HG03520 (cell line): ENCODE measurements around the gene PLCB4.

Experiments
- ATAC-seq: cut with Tn5 transposase; IDR thresholded peaks from one replicate; pipeline ENCODE4 v1.9.1; 2021; ENCODE audit warnings: mild to moderate bottlenecking, moderate library complexity; ENCODE audit not compliant: unreplicated experiment

The PLCB4 gene

DNA sequence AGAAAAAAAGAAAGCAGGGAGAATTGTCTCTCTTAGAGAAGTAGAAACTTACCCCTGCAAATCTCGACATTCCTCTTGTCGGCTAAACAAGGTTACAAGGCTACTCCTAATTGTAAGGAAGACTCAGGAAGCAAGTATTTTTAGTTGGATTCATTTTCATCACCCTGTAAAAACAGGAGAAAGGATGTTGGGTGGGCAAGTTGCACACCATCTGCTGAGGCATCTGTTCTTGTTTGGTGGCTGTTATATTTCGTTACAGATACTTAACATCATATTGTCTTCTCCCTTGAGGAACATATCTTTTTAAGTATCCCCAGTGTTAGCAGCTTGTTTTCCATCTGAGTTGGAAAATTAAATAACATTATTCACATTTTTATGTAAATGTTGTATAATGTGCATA lies 187.5 kb downstream of the PLCB4 start:
- ATAC-seq: no peak

DNA sequence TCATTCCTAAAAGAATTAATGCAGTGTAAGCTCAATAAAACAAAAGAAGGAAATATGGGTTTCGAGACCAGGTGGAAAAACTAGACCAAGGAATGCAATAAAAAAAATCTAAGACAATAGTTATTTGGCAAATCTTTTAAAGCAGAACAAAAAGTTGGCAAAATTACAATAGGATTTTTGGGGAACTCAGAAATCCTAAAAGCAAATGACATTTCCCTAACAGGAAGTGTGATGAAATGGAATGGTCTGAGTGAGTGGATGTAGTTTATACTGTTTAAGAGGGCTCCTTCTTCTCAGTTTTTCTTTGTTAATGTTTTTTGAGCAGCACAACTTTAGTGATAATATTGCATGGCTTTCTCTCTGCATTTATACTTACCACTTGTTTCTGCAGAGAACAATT lies 190.0 kb downstream of the PLCB4 start:
- ATAC-seq: no peak

DNA sequence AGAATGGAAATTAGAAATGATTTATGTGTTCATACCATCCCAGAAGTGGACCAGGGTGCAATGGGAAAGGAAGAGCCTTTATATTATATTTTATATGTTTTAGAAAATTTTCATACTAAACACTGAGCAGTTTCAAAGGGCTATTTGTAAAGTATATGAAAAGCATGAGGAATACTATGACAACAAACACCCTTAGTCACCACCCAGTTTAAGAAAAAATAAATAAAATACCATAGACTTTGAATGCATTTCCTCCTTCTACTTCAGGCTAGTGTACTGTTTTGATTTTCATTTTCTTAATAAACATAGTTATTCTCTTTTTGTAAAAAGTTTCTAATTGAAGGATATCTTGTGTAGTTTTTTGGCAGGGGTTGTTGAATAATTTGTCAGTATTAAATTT lies 191.1 kb downstream of the PLCB4 start:
- ATAC-seq: no peak

DNA sequence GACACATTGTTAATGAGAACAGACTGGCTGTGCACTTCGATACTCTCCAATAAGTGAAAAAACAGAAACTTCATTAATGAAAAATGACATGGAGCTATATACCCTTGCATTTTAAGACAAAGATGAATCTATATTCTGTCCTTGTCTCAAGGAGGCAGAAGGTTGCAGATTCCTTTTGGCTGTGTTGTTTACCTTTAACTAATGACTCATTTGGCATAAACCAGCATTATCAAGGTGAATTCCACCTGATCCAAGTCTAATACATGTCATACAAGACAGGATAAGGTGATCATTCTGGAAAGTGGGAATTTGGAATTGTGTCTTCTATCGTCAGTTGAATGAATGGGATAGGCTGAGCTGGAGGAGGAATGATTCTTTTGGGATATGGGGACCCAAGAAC lies 192.9 kb downstream of the PLCB4 start:
- ATAC-seq: no peak

DNA sequence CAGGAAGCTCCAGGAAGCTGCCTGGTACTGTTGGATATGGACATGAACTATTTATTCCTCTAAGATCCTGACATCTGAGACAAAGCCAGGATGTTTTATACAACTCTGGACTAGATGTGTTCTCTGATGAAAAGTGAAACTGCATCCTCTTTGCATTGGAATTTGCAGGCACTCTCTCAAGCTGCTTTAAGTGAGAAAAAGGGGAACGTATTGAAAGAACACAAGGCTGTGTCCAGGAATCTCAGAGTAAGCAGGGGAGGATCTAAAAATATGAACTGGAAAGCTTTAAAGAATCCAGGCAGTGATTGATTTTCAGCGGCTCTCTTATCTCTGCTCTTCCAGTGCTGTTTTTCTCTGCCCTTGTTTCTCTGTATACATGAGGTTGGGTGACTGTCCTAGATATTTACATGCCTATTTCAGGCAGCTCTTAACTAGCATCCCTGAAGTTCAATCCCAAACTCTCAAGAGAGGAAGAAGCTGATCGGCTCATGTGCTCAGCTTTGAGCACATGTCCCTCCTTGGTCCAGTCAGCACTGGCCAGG lies 193.8 kb downstream of the PLCB4 start:
- ATAC-seq: no peak

DNA sequence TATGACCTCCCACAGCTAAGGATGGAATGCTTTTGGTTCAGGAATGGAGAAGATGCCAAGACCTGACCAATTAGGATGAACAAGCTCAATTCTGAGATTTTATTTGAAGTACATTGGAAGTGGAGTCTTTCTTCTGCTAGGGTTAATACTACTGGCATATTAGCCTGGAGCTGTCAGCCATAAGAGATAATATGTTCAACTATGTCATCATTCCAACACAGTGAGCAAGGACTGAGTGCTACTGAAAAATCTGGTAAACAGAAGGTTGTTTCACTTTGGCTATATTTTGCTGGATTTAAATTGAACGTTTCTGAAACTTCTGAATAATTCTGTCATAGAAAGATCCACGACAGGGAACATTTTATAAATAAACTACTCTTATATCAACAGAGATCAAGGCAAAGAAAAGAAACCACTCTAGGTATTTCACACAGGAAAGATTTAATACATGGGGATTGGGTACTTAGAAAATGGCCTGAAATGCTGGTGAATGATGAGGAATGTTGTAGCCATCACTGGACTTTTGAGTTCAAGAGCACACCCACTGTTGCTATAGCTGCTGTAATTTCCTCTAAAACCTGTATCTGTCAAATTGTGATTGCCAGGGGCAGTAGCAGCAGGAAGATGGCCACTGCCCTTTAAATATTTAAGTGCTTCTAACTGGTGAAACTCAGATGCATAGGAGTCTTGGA lies 200.5 kb downstream of the PLCB4 start:
- ATAC-seq: no peak

DNA sequence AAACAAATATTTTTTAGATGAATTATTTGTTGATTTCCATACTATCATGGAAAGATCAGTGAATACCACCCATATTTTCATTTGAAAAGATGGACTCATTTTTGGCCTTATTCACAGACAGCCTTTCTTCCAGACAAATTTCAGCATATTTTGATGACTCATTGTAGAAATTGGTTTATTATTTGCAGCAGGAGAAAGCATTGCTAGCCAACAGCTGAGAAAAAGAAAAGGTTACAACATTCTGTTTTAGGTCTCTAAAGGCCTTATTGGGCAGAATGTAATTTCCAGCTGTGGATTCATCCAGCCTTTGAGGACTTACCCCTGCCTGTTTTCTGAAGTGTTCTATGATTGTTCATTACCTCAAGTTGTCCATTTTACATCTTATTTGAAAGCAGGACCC lies 201.9 kb downstream of the PLCB4 start:
- no peak for ATAC-seq

DNA sequence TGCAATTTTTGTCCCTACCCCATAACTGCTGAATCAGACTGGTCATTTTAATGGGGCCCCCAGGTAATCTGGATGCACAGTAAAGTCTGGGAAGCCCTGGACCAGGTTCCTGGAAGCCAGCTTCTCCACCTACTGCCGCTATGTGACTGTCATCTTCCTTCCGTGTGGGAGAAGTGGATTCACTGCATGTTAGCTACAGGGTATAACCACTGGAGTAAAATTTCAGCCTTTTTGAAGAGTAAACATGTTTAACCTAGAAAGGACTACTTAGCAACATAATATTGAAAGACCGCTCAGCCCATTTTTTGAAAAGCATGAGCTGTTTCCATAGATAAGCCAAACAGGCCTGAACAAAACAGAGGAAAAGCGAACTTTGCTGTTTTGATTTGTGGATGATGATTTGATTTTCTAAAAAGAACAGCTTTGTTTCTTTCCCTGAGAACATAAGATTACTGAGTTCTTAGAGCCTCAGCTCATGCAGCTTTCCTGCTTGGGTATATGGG lies 208.1 kb downstream of the PLCB4 start:
- ATAC-seq: no peak

DNA sequence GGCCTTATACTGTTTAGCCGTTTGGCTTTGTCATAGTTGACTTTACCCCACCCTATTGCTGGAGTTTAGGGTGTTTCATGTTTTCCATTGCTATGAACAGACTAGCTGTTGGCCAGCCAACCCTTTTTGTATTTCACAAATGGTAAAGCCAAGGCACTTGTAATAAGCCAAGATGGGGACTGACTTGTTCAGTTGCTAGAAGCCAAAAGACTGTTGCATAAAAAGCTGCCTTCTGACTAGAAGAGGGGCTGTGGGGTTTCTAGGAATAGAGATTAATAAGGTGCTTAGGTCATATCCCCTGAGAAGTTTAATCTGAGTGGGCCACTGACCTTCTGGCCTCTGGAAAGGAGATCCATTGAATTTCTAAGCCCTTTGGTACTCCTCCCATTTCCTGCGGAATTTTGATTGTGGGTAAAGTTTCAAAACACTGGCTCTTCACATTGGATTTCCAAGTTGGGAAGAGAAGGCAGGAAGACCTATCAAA lies 211.1 kb downstream of the PLCB4 start:
- no peak for ATAC-seq

DNA sequence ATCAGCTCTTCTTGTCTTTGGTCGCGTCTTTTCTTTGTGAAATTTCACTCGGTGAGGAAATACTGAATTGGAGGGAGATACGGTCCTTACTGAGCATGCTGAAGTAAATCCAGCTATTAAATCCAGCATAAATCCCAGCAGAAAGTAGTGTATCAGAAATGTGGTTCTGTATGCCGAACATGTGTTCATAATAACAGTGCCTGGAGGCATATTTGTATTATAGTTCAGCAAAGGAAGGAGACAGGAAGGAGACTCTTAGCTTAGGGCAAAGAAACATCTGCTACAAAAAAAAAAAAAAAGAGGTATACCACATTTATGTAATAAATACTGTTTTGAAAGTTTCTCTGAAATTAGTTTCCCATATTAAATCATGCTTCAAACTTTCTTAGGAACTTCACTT lies 211.8 kb downstream of the PLCB4 start:
- no peak for ATAC-seq

DNA sequence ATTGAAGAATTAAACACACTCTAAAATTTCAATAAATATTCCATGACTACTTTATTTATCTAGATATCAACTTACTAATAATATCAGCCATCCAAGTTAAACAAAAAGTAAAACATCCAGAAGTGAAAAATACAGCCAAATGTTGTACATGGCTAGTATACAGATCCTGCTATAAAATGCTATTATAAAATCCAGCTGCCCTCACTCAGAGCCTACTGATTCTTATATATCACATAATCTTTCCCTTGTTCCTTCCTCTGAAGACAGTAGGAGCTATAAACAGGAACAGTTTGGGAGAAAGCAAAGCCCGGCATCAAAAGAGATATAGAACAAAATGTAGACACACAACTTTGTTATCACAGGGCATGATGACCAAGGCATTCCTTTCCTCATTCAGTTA lies 212.9 kb downstream of the PLCB4 start:
- ATAC-seq: no peak

DNA sequence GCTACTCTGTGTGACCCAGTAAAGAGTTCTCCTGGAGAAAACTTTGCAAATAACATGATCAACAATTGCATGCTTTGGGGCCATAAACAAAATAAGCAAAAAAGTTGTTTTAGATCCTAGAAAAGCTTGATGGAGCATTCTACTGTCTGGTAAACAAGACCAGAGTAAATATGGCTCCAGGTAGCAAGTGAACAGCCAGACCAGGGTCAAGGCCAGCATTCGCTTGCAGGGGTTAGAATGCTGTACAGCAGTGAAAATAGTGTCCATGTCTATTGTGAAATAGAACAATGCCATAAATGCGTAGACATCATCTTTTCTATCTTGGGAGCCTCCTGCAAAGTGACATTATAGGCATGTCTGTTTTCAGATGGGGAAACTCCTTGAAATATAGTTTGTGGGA lies 216.7 kb downstream of the PLCB4 start:
- no peak for ATAC-seq

DNA sequence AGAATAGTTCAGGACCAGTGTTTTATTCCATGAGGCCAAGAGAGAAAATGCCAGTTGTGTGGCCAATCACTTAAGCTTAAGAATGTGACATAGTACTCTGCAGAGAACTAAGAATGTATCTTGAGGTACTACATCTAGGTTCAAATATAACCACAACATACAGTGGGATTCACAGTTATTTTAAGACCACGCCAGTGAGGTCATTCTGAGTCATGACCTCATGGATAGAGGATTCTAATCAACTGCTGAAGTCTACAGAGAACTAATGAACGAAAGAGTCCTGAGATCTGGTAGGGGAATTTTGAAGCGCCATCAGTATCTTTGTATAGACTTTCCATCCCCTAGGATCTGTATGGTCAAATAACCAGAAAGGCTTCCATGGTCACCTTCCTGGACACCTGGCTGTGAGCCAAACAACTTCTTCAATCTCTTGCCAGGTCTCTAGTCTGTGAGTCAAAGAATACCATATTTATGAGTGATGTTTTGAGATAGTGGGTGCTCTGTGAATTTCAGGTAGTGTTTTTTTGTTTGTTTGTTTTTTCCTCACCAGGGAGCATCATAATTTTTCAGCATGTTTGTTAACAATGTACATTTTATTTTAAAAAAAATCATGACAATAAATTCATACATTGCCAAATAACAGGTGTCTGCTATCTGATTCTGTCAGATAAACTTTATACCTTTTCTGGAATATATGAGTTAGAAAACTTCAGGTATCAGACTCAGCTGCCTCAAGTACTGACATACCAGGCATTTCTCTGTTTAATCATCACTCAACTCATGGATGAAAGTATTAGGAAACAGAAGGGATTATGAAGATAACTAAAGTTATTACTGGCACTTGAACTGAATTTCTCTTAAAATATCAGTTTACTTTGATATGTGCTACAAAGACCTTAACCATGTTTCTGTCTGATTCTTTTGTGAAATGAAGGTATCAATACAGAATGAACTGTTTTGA lies 217.9 kb downstream of the PLCB4 start:
- no peak for ATAC-seq

DNA sequence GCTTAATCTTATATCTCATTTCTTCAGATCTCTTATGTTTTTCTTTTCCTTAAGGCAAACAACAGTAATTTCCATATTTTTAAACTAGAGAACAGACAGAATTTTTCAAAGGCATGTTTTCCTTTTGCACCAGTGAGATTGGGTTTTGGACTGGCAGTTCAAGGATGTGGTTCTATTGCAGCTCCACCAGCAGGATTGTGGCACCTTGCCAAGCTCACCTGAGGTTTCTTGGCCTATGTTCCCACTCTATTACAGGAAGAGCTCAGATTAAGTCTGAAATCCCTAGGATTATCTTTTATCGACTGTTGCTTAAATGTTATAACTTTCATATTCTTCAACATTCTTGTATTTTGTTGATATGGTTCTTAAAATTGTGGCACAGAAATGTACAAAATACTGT lies 218.9 kb downstream of the PLCB4 start:
- no peak for ATAC-seq

DNA sequence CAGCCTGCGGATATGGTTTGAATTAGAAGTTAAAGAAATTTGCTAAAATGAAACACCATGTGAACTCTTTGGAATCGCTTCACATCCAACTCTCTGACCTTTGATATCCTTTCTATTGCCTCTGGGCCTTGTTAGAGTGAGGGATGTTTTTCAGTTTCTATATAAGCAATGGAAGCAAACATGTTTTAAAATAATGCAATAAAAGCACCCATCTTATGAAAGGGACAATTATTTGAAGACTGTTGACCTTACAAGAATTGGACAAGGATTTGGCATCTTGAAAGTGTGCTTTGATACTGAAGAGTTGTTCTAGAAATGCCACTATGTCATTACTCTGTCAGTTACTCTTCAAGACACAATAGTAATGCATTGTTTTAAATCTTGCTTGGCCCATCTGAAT lies 221.4 kb downstream of the PLCB4 start:
- ATAC-seq: no peak

DNA sequence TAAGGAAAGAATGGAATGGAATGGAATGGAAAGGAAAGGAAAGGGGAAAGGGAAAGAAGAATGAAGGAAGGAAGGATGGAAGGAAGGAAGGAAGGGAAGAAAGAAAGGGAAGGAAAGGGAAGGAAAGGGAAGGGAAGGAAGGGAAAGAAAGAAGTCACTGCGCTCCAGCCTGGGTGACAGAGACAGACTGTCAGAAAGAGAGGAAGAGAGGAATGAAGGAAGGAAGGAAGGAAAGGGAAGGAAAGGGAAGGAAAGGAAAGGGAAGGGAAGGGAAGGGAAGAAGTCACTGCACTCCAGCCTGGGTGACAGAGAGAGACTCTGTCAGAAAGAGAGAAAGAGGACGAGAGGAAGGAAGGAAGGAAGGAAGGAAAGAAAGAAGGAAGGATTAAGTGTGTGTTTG lies 224.3 kb downstream of the PLCB4 start:
- no peak for ATAC-seq

DNA sequence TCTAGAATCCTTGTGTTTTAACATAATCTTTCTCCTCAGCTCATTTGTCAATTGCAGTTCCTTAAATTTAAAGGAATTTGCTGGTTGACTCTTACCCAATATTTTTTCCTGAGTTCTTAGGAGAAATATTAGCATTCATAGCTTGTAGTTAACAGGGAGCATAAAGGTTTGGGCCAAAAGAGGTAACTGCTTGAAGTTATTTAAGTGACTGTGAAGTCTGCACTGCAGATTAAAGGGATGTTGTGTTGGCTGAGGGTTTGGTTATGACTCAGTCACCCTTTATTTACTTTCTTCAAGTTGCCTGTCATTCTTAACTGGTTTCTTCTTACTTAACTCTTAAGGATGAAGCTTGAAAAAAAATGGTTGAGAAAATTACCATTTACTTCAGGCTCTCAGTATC lies 225.2 kb downstream of the PLCB4 start:
- no peak for ATAC-seq

DNA sequence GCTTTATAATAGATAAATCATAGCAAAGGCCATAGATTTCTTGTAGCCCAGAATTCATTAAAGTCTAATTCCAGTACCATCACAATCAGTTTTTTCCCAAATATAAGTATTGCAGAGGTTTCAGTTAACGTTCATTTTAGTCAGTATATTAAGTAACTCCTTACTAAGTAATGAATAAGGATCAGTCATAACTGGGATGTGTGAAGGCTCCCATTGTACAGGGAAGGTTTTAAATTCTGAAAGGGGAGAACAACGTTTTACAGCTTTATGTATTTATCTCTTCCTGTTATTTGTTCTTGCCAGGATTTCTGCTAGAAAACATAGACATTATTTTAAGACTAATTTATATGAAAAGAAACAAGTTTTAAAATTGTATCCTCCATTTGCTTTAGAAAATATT lies 230.0 kb downstream of the PLCB4 start:
- no peak for ATAC-seq

DNA sequence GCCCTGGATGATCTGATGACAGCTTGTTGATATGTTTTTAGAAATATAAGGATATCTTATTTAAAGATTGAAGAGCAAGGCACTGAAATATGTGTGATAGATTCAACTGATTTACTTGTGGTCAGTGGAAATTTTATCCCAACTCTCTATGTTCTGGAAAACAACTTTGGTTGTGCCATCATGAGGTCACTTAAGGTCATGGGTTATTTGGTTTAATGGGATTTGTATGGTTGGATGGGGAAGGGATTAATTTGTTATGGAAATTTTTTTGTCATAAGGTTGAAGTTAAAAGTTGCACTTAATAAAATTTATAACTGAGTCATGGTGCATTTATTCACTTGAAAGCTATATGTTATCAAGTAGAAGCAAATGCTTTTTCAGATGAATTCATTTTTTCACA lies 231.2 kb downstream of the PLCB4 start:
- no peak for ATAC-seq

DNA sequence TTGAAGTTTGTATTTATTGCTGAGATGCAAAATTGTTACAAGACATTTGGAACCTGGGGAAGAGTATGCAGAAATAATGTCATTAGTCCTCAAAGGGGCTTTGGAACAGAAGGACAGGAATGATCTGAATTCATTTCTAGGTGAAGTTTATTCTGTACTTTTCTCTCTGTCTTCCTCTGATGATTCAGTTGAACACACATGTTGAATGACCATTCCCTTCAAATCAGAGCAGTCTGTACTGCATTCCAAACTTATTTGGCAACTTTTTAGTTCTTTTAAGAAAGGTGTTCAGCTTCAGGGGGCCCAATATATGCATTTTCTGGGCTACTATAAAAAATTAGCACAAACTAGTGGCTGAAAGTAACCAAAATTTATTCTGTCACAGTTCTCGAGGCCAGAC lies 231.6 kb downstream of the PLCB4 start:
- no peak for ATAC-seq
